GM12873 (cell line): ENCODE measurements around the gene AHSP.

Experiments used
- CTCF ChIP-seq: IDR thresholded peaks from 2 replicates; pipeline ENCODE4 v1.5.1; 2012; ENCODE audit warnings: low read depth, mild to moderate bottlenecking, moderate library complexity, low read length, control low read depth; ENCODE audit not compliant: insufficient read depth; ENCODE audit errors: missing control alignments

The AHSP gene

GRCh38 chr16:31502981-31503380 is 24.7 kb upstream of the AHSP start:
- TF ChIP-seq CTCF: no peak

- TF ChIP-seq CTCF: no peak
Observed at GRCh38 chr16:31504159-31504558, 23.5 kb upstream of the AHSP start.

GRCh38 chr16:31505483-31505882 is 22.2 kb upstream of the AHSP start:
- TF ChIP-seq CTCF: no peak

- no peak for TF ChIP-seq CTCF
Observed at GRCh38 chr16:31507617-31507928, 20.1 kb upstream of the AHSP start.

- no peak for TF ChIP-seq CTCF
Observed at GRCh38 chr16:31507929-31508705, 19.6 kb upstream of the AHSP start, which contains the start of gene RUSF1. RUSF1 (minus strand) TSS chr16:31508391; CDS start chr16:31508373, 18 bp downstream.

GRCh38 chr16:31508706-31509195 is 18.9 kb upstream of the AHSP start:
- no peak for TF ChIP-seq CTCF

- no peak for TF ChIP-seq CTCF
Observed at GRCh38 chr16:31513126-31513525, 14.6 kb upstream of the AHSP start.
